Activated T-helper 17 cell treated with anti-CD3 and anti-CD28 coated beads, Interleukin-2, amount 50 U/mL, for 72 hours (primary cell): Measurements from ENCODE around the gene PAPPA2. TPM values are rescaled to one million over a fixed set of nuclear protein-coding genes. Genes with fewer than 3 reads are reported as not detected.

Source experiments
- ATAC-seq: fragments of 150-1000 bp; cut with Tn5 transposase; replicated peaks from 2 replicates; pipeline ENCODE4 v1.10.0; 2021; ENCODE audit warnings: mild to moderate bottlenecking, moderate library complexity
- H3K27ac Mint-ChIP-seq: one replicate; pipeline ENCODE4 v1.8.0; 2022; ENCODE audit warnings: mixed read lengths
- H3K27me3 Mint-ChIP-seq: one replicate; pipeline ENCODE4 v1.8.0; 2022; ENCODE audit warnings: mixed read lengths
- H3K36me3 Mint-ChIP-seq: one replicate; pipeline ENCODE4 v1.8.0; 2022; ENCODE audit warnings: low read depth, mild to moderate bottlenecking, mixed read lengths
- H3K4me1 Mint-ChIP-seq: one replicate; pipeline ENCODE4 v1.8.0; 2022; ENCODE audit warnings: mixed read lengths
- H3K4me3 Mint-ChIP-seq: one replicate; pipeline ENCODE4 v1.8.0; 2022; ENCODE audit warnings: mild to moderate bottlenecking, mixed read lengths
- H3K9me3 Mint-ChIP-seq: one replicate; pipeline ENCODE4 v1.8.0; 2022; ENCODE audit warnings: mixed read lengths
- total RNA-seq, 2 donors: library from RNA; stranded (reverse); gene quantifications; one replicate each; pipeline ENCODE4 v1.2.3, GENCODE V29; 2022

Gene PAPPA2
- total RNA-seq, 2 donors from 2014 or later, result 0.17 to 0.19 TPM

DNA sequence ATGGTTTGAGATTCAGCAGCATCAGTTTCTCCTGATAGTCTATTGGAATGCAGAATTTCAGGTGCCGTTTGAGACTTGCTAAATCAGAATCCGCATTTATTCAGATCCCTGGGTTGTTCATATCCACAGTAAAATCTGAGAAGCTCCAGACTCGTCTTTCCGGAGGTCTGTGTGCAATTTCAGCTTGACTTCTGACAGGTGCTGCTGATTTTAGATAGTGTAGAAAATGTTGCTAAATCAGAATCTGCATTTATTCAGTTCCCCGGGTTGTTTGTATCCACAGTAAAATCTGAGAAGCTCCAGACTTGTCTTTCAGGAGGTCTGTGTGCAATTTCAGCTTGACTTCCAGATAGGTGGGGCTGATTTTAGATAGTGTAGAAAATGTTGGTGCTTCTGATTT, 113.7 kb downstream of the PAPPA2 start:
- Mint-ChIP-seq H3K4me3 (no peak overlapping the region), H3K36me3 (no peaks in the 10 kb centered on the region), H3K27me3 (no peaks in the 10 kb centered on the region), H3K9me3 (no peaks in the 10 kb centered on the region), H3K27ac (no peak overlapping the region), H3K4me1 (no peaks in the 10 kb centered on the region)
- no peak for ATAC-seq

DNA sequence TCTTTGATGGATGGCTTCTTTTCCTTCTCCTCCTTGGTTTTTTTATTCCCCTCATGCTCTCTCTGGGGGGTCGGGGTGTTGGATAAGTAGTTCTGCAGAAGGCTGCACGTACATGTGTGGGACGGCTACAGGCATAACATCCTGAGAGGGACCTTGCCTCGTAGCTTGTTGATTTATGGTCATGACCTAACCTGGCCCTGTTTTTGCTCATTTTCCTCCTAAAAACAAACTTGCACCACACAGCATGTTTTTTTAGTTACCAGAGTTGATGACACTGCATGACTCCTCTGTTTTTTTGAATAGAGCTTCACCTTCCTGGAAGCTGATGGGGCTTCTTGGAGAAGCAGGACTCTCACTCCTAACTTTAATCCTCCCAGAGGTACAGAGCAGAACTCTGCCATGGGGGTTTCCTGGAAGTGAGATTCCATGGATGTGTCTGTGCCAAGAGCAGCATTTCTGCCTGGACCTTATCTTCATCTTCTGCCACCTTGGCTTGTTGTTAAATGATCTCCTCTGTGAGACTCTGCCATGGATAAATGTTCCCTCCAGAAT, 114.7 kb downstream of the PAPPA2 start:
- Mint-ChIP-seq H3K4me1 (no peaks in the 10 kb centered on the region), H3K36me3 (no peaks in the 10 kb centered on the region), H3K9me3 (no peaks in the 10 kb centered on the region), H3K27me3 (no peaks in the 10 kb centered on the region), H3K4me3 (no peak overlapping the region), H3K27ac (no peak overlapping the region)
- ATAC-seq, result no peak

DNA sequence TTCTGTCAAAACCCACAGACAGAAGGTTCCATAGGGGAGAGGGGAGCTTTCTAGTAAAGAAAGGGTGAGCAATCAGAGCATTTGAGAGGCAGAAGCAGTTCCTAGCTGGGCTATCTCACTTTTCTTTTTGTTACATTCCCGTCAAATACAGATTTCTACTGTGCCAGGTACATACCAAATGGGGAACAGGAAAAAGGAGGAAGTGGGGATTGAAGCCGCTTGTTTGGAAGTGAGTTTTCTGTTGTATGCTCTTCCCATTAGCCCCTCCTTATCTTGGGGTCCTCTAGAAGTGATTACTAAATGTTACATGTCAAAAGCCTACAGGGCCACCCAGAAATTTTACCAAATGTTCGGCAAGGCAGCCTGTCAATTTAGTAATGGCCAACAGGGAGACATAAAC, 116.1 kb downstream of the PAPPA2 start:
- no peaks in the 10 kb centered on the region for H3K9me3 Mint-ChIP-seq
- H3K27me3 Mint-ChIP-seq, result no peaks in the 10 kb centered on the region
- no peak for ATAC-seq
- H3K4me3 Mint-ChIP-seq, result no peak overlapping the region
- no peaks in the 10 kb centered on the region for H3K4me1 Mint-ChIP-seq
- no peak overlapping the region for H3K27ac Mint-ChIP-seq
- no peaks in the 10 kb centered on the region for H3K36me3 Mint-ChIP-seq

DNA sequence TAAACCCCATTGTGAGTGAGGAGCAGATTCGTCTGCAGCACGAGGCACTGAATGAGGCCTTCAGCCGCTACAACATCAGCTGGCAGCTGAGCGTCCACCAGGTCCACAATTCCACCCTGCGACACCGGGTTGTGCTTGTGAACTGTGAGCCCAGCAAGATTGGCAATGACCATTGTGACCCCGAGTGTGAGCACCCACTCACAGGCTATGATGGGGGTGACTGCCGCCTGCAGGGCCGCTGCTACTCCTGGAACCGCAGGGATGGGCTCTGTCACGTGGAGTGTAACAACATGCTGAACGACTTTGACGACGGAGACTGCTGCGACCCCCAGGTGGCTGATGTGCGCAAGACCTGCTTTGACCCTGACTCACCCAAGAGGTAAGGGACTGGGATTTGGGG, 132.2 kb downstream of the PAPPA2 start:
- H3K4me3 Mint-ChIP-seq, result no peak overlapping the region
- peaks cover 3% of the 10 kb centered on the region for H3K9me3 Mint-ChIP-seq
- no peaks in the 10 kb centered on the region for H3K4me1 Mint-ChIP-seq
- H3K27ac Mint-ChIP-seq, result no peak overlapping the region
- peaks cover 3% of the 10 kb centered on the region for H3K27me3 Mint-ChIP-seq
- no peak for ATAC-seq
- H3K36me3 Mint-ChIP-seq, result no peaks in the 10 kb centered on the region

DNA sequence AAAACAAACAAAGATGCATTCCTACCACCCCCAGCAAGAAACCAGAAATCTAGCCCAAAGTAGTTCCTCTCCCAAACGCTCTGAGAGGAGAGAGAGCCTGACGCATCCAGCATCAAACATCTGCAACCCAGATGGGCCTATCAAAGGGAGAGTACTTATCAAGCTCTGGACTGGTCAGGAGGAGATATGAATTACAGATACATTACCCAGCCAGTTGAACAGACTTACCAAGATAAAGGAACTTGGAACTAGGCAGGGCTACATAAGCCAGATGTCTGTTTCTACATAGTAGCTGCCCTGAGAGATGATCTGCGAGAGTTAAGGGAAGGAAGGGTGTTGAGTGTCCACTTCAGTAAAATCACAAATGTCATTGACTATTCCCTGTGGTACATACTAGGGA, 138.4 kb downstream of the PAPPA2 start:
- H3K36me3 Mint-ChIP-seq, result no peaks in the 10 kb centered on the region
- ATAC-seq, result no peak
- H3K27ac Mint-ChIP-seq, result no peak overlapping the region
- H3K9me3 Mint-ChIP-seq, result no peaks in the 10 kb centered on the region
- H3K4me1 Mint-ChIP-seq, result no peaks in the 10 kb centered on the region
- H3K27me3 Mint-ChIP-seq, result peaks cover 4% of the 10 kb centered on the region
- no peak overlapping the region for H3K4me3 Mint-ChIP-seq

DNA sequence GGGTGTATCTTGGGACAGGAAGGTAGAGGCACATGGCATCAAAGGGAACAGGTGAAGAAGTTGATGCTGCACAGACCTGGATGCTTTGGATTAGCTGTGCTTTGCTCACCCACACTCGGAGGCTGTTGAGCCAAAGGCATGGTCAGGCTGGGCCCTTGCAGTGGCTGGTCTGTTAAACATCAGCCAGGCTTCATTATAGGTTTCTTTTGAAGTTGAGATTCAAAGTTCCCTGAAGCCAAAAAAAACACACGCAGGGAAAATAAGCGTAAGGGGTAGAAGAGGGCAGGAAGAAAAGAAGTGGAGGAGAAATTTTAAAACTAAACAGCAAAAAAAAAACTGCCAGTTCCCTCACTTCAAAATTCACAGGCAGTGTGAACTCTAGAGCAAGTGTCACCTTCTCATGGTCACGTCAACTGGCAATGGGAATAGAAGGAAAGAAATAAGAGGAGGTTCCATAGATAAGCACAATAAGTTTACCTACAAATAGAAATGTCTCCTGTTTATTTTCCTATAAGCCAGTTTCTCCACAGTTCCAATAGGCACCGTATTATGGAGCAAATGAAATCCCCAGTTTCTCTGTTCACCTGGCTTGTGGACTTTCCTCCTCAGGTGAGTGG, 139.5 kb downstream of the PAPPA2 start:
- peaks cover 4% of the 10 kb centered on the region for H3K27me3 Mint-ChIP-seq
- H3K36me3 Mint-ChIP-seq, result no peaks in the 10 kb centered on the region
- ATAC-seq, result no peak
- no peak overlapping the region for H3K4me3 Mint-ChIP-seq
- H3K27ac Mint-ChIP-seq, result no peak overlapping the region
- H3K9me3 Mint-ChIP-seq, result no peaks in the 10 kb centered on the region
- no peaks in the 10 kb centered on the region for H3K4me1 Mint-ChIP-seq

DNA sequence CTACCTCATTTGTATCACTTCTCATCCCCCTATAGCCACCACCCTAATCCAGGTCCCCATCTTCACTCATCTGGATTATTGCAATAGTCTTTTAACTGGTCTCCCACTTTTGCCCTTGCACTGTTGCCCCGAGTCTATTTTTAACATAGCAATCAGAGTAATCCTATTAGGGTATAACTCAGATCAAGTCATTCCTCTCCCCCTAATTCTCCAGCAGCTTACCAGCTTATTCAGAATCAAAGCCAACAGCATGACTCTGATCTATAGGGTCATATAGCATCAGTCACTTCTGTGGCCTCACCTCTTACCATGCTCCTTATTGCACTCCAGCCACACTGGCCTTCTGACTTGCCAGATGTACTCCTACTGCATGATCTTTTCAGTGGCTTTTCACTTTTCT, 140.7 kb downstream of the PAPPA2 start:
- no peak overlapping the region for H3K4me3 Mint-ChIP-seq

DNA sequence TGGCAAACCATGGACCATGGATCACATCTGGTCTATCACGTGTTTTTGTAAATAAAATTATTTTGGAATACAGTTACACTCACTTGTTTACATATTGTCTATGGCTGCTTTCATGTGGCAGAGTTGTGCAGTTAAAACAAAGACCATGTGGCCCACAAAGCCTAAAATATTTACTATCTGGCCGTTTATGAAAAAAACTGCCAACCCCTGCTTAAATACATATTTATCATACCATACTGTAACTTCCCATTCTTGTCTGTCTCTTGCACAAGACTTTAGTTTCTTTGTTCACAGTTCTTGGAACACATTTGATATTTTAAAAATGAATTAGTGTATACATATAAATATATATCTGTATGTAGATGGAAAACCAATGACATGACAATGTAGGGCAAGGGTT, 141.5 kb downstream of the PAPPA2 start:
- Mint-ChIP-seq H3K4me3 (no peak overlapping the region), H3K4me1 (no peaks in the 10 kb centered on the region), H3K27me3 (peaks cover 4% of the 10 kb centered on the region), H3K9me3 (no peaks in the 10 kb centered on the region), H3K36me3 (no peaks in the 10 kb centered on the region), H3K27ac (no peak overlapping the region)
- no peak for ATAC-seq

More for the DNA sequence above, 140.7 kb downstream of the PAPPA2 start:
- H3K4me1 Mint-ChIP-seq, result no peaks in the 10 kb centered on the region
- no peak overlapping the region for H3K27ac Mint-ChIP-seq
- peaks cover 4% of the 10 kb centered on the region for H3K27me3 Mint-ChIP-seq
- H3K9me3 Mint-ChIP-seq, result no peaks in the 10 kb centered on the region
- no peaks in the 10 kb centered on the region for H3K36me3 Mint-ChIP-seq
- ATAC-seq, result no peak

DNA sequence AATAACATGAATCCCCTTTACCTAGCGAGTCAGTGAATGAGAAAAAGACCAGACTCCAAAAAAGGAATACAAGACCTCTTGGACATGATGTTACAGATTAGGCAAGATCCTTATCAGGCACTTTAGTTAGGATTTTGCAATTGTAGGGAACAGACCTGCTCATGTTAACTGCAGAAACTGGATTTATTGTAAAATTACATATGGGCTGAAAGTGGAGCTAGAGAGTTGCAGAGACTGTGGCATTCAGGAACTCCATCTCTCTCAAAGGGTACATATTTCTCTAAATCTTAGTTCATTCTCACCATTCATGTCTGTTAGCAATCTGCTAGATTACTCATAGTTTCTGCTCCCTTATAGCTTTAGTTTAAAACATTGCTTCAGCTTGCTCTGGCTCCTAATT, 142.2 kb downstream of the PAPPA2 start:
- peaks cover 4% of the 10 kb centered on the region for H3K27me3 Mint-ChIP-seq
- no peaks in the 10 kb centered on the region for H3K36me3 Mint-ChIP-seq
- H3K9me3 Mint-ChIP-seq, result no peaks in the 10 kb centered on the region
- no peak for ATAC-seq
- H3K27ac Mint-ChIP-seq, result no peak overlapping the region
- no peak overlapping the region for H3K4me3 Mint-ChIP-seq
- no peaks in the 10 kb centered on the region for H3K4me1 Mint-ChIP-seq

DNA sequence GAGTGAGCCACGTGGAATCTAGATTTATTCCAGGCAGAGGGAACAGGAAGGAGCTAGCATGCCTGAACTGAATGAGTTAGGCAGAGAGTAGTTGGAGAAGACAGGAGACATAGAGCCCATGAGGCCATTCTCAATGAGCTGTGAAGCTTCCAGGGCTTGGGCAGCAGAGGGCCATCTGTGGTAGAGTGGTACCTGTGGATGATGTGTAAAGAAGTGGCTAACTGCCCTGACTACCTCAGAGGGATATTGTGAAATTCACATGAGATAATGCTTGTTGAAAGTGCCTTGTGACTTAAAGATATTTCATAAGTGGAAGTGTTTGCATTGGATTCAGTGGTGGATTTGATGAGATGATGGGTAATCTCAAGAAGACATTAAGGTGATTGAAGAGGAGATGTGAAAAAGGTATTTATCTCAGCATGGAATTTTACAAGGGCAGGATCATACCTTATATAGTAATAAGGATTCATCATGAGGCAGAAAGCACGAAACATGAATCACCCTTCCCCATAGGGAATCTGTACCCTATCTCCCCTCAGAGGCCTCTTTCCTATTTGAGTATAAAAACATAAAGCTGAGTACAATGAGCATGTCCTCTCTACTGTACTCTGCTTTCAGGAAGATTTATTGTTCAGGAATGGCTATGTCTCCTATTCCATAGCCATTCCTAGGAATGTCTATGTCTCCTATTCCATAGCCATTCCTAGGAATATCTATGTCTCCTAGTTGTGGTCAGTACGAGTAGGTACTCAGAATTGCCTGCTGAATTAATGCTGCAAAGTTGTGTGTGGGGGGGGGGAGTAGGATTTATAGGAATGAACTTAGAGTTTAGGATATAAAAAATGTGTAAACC, 146.8 kb downstream of the PAPPA2 start:
- Mint-ChIP-seq H3K9me3 (no peaks in the 10 kb centered on the region), H3K36me3 (no peaks in the 10 kb centered on the region), H3K27ac (no peak overlapping the region), H3K4me3 (no peak overlapping the region), H3K4me1 (no peaks in the 10 kb centered on the region), H3K27me3 (no peaks in the 10 kb centered on the region)
- ATAC-seq, result no peak

DNA sequence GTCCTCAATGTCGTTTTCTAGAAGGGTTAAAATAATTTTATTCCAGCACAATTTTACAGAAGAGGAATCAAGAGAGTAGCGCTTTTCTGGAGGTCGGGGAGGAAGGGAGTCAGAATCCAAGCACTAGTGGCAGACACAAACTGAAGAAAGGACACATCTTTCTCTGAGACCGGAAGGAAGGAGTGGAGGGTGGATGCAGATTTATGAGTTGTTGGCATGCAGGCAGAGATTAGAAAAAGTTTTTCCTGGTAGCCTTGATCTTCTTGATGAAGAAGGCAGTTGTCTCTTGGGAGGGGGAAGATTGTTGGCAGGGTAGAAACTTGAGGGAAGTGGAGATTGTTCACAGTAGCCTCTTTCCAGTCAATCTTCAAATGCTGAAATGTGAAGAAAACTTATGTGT, 149.8 kb downstream of the PAPPA2 start:
- H3K27ac Mint-ChIP-seq, result no peak overlapping the region
- H3K9me3 Mint-ChIP-seq, result no peaks in the 10 kb centered on the region

DNA sequence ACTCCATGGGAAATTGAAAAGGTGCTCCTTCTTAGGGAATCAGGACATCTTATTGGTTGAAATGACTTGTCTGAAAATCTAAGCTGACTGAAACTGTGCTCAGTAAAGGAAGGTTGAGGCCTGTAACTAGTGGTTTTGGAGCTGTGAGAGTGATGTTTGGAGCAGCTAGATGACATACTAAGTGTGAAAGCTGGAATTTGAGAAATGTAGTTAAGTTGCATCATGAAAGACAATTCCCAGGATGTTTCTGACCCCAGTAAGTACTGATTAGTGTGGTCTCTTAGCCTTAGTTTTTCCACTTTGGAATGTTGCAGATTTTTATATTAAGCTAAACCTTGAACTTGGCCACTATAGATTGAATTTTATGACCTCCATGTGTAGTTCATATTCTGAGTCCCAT, 154.9 kb downstream of the PAPPA2 start:
- Mint-ChIP-seq H3K4me1 (no peaks in the 10 kb centered on the region), H3K27me3 (no peaks in the 10 kb centered on the region), H3K9me3 (no peaks in the 10 kb centered on the region), H3K36me3 (no peaks in the 10 kb centered on the region), H3K4me3 (no peak overlapping the region), H3K27ac (no peak overlapping the region)
- ATAC-seq, result no peak

More for the DNA sequence above, 149.8 kb downstream of the PAPPA2 start:
- Mint-ChIP-seq H3K36me3 (no peaks in the 10 kb centered on the region), H3K27me3 (no peaks in the 10 kb centered on the region), H3K4me3 (no peak overlapping the region), H3K4me1 (no peaks in the 10 kb centered on the region)
- no peak for ATAC-seq

DNA sequence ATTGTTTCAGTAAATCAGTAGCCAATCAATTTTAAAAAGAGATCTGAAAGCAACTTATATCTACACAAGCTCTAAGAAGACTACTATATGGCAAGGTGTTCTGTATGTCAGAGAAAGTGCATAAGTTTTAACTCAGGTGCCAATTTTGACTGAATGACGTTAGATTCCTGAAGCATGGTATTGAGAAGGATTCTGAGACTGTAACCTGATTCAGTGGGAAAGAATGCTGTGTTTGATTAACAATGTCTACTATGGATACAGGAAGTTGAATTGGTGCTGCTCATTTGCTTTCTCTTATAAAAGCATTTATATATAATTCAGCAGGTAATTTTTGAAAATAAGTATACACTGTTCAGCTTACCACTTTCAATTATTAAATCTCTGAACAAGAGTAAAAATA, 156.3 kb downstream of the PAPPA2 start:
- no peak for ATAC-seq
- no peaks in the 10 kb centered on the region for H3K4me1 Mint-ChIP-seq

DNA sequence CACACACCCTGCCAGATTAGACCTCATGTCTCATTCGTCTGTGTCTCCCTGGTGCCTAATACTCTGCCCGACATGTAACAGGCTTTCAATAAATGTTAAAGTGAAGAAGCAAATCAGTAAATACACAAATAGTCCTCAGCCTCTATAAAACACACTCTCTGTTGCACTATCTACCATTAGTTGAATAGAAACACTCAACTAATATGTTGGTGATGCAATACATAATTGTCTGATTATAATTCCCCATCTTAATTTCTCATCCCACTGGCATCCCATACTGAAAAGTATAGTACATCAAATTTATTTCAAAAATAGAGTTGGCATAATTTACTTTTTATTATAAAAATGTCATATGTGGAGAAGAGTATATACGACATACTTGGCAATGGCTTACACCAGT, 162.4 kb downstream of the PAPPA2 start:
- Mint-ChIP-seq H3K4me3 (no peak overlapping the region), H3K27ac (no peak overlapping the region), H3K4me1 (no peaks in the 10 kb centered on the region), H3K9me3 (peaks cover 8% of the 10 kb centered on the region), H3K27me3 (peaks cover 4% of the 10 kb centered on the region), H3K36me3 (no peaks in the 10 kb centered on the region)
- ATAC-seq, result no peak

More for the DNA sequence above, 156.3 kb downstream of the PAPPA2 start:
- H3K36me3 Mint-ChIP-seq, result no peaks in the 10 kb centered on the region
- no peaks in the 10 kb centered on the region for H3K9me3 Mint-ChIP-seq
- H3K27me3 Mint-ChIP-seq, result no peaks in the 10 kb centered on the region
- no peak overlapping the region for H3K27ac Mint-ChIP-seq
- H3K4me3 Mint-ChIP-seq, result no peak overlapping the region

DNA sequence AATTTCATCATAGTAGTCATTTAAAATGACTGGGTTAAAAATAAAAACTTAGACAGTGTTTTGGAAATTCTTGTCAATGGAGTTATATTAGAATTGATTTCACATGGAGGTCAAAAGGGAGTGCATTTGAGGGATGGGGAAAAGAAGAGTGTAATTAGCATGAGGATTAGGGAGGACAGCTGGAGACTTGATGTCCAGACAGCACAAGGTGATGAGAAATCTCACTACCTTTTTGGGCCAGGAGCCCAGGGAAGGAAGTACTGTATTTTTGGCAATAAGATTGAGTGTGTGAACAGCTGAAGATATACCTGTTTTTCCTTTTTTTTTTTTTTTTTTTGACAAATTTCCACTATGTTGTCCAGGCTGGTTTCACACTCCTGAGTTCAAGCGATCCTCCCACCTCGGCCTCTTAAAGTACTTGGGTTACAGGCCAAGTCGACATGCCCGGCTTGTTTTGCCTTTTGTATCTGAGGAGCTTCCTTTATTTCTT, 163.6 kb downstream of the PAPPA2 start:
- no peak for ATAC-seq
- H3K36me3 Mint-ChIP-seq, result no peaks in the 10 kb centered on the region
- no peak overlapping the region for H3K27ac Mint-ChIP-seq
- H3K9me3 Mint-ChIP-seq, result peaks cover 8% of the 10 kb centered on the region
- H3K4me3 Mint-ChIP-seq, result no peak overlapping the region
- H3K27me3 Mint-ChIP-seq, result peaks cover 4% of the 10 kb centered on the region
- H3K4me1 Mint-ChIP-seq, result no peaks in the 10 kb centered on the region
